ENCODE results near the gene VEGFD.
"Not testable (repeated sequence)": the region's sequence is repeated elsewhere in the genome, so short reads cannot be mapped to it uniquely, and the experiment has no call there.

VEGFD gene

DNA sequence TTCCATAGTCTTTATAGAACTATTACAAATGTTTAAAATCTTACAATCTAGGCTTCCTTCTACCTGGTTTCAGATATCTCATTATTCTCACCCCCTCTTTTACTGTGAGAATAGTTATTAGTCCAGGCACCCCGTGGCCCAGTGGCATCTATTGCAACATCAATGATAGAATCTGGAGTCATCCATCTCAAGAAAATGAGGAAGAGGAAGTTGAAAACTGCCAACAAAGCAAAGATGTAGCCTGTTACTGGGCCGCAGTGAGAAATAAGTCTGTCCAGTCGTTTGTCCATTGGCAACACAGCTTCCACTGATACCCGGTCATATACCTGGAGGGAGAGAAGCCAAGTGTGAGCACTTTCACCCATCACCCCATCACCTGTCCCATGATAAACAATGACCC lies 62.8 kb downstream of the VEGFD start:
- DNase-seq (ENCODE audit: low spot score) = no peak
- TF ChIP-seq, protein P1, sequence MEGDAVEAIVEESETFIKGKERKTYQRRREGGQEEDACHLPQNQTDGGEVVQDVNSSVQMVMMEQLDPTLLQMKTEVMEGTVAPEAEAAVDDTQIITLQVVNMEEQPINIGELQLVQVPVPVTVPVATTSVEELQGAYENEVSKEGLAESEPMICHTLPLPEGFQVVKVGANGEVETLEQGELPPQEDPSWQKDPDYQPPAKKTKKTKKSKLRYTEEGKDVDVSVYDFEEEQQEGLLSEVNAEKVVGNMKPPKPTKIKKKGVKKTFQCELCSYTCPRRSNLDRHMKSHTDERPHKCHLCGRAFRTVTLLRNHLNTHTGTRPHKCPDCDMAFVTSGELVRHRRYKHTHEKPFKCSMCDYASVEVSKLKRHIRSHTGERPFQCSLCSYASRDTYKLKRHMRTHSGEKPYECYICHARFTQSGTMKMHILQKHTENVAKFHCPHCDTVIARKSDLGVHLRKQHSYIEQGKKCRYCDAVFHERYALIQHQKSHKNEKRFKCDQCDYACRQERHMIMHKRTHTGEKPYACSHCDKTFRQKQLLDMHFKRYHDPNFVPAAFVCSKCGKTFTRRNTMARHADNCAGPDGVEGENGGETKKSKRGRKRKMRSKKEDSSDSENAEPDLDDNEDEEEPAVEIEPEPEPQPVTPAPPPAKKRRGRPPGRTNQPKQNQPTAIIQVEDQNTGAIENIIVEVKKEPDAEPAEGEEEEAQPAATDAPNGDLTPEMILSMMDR (IDR thresholded peaks at IDR 0.05; ENCODE audit: extremely low read depth, insufficient read depth, missing control alignments) = no peak
- in situ Hi-C loops (cut with MboI; ENCODE audit: low pct_unique_long_range_greater_than_20kb, low sequenced_read_pairs, unreplicated experiment) = no loop called here

DNA sequence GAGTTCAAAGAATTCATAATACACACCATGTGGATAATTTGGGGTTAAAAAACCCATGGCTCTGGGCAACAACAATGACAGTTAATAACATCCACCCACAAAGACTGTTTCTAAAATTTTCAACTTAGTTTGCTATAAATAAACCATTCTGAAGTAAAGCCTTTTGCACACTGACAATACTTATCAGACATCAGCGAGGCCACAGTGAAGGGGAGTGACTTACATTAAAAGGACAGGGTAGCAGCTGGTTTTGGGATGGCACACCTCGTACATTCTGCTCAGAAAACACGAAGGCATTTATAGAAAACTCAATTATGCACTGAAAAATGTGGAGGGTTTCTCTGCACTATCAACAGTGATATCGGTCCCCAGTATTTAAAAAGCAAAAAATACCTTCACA lies 63.9 kb downstream of the VEGFD start:
- in situ Hi-C loops (cut with MboI; ENCODE audit: low pct_unique_long_range_greater_than_20kb, low sequenced_read_pairs, unreplicated experiment) = no loop called here
- TF ChIP-seq, protein P1 (IDR thresholded peaks at IDR 0.05; ENCODE audit: extremely low read depth, insufficient read depth, missing control alignments) = no peak
- DNase-seq (ENCODE audit: low spot score) = no peak

DNA sequence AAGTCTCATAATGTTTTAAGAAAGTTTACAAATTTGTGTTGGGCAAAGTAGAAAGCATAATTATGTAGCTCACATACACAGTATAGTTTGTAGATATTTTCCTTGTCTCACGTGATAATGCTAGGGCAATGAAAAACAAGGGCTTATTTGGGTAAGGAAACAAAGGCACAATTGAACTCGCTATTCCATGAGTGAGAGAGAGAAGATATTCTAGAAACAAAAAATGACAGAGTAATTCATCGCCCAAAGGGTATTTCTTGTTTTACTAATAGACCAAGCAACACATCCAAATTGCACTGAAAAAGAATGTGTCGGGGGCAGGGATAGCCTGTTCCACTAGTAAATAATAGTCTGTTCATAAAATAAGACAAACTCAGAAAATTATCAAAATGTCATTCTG lies 65.1 kb downstream of the VEGFD start:
- TF ChIP-seq, protein P1 (IDR thresholded peaks at IDR 0.05; ENCODE audit: extremely low read depth, insufficient read depth, missing control alignments) = no peak
- in situ Hi-C loops (cut with MboI; ENCODE audit: low pct_unique_long_range_greater_than_20kb, low sequenced_read_pairs, unreplicated experiment) = no loop called here
- DNase-seq (ENCODE audit: low spot score) = no peak

DNA sequence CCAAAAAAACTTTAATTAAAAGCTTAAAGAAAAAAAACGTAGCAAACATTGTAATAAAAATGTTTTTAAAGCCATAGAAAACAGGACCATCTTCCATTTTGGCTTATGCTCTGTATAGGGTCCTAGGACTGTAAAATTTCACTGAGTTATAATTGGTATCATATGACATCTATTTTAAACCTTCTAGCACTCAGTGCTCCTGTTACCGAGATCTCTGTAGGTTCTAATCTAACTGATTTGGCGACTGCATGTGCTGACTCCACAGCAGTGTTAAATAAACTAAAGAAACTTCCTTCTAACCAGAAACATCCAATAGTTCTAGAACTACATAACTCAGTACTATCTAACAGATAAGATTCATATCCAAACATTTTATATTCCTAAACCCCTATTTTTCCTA lies 68.7 kb downstream of the VEGFD start, which contains the start of gene ASB11:
ASB11 (minus strand) TSS at position 132 of the 400 bp plus-strand sequence; CDS start at position 97, 35 bp downstream.
- in situ Hi-C loops (cut with MboI; ENCODE audit: low pct_unique_long_range_greater_than_20kb, low sequenced_read_pairs, unreplicated experiment) = no loop called here
- TF ChIP-seq, protein P1 (IDR thresholded peaks at IDR 0.05; ENCODE audit: extremely low read depth, insufficient read depth, missing control alignments) = no peak
- no peak for DNase-seq (ENCODE audit: low spot score)

DNA sequence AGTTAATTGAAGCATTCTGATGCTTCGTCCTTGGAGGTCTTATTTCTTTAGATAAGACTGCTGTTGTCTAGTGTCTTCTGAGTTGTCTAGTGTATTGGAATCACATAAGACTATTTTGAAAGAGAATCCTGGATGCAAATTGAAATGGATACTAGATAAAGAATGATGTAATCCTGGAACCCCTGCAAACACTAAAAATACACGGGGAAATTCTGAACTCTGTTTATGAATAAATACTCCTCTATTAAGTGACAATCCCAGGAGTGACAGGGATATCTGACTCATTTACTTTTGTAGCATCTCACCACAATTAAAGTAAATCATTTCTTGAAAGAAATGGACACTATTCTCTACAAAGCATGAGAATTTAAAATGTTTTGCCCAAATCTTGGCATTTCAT lies 69.7 kb downstream of the VEGFD start:
- no peak for DNase-seq (ENCODE audit: low spot score)
- TF ChIP-seq, protein P1 (IDR thresholded peaks at IDR 0.05; ENCODE audit: extremely low read depth, insufficient read depth, missing control alignments) = no peak
- in situ Hi-C loops (cut with MboI; ENCODE audit: low pct_unique_long_range_greater_than_20kb, low sequenced_read_pairs, unreplicated experiment) = no loop called here

DNA sequence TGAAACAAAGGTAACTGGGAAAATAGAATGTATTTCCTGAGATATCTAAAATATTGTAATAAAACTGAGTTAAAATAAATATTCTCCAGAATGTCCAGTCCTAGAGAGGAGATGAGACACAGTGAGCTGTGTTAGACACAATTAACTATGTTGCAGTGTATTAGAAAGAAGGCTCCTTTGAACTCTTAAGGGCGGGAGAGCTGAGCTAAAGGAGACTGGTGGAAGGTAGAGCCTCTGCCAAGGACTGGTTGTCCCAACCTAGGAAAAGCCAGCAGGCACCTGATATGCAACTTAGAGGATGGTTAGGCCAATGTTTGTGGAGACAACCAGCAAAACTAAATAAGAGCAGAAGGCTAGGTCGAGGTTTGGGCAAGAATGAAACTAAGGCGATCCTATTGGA lies 73.1 kb downstream of the VEGFD start:
- in situ Hi-C loops (cut with MboI; ENCODE audit: low pct_unique_long_range_greater_than_20kb, low sequenced_read_pairs, unreplicated experiment) = no loop called here
- TF ChIP-seq, protein P1 (IDR thresholded peaks at IDR 0.05; ENCODE audit: extremely low read depth, insufficient read depth, missing control alignments) = no peak
- no peak for DNase-seq (ENCODE audit: low spot score)

DNA sequence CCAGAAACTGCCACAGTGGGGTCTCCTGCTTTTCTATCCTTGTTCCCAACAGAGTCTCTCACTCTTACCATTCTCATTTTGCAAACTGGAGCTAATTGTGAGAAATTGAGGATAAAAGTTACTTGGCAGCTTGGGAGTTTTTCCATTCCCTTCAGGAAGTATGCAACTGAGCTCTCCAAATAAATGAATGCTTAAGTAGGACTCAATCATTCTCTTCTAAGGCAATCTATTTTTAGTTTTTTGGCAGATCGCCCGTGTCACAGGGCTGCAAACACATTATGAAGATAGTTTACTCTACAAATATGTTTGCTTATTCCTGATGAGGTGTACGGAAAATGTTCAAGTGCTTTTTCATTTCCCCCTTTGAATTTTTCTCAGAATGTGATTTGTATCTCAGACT lies 74.1 kb downstream of the VEGFD start:
- no peak for DNase-seq (ENCODE audit: low spot score)
- TF ChIP-seq, protein P1 (IDR thresholded peaks at IDR 0.05; ENCODE audit: extremely low read depth, insufficient read depth, missing control alignments) = no peak
- in situ Hi-C loops (cut with MboI; ENCODE audit: low pct_unique_long_range_greater_than_20kb, low sequenced_read_pairs, unreplicated experiment) = no loop called here

DNA sequence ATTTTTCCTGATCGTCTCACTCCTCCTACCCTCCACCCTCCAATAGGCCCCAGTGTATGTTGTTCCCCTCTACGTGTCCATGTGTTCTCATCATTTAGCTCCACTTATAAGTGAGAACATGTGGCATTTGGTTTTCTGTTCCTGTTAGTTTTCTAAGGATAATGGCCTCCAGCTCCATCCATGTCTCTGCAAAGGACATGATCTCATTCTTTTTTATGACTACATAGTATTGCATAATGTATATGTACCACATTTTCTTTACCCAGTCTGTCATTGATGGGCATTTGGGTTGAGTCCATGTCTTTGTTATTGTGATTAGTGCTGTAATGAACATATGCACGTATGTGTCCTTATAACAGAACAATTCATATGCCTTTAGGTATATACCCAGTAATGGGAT lies 78.3 kb downstream of the VEGFD start:
- in situ Hi-C loops (cut with MboI; ENCODE audit: low pct_unique_long_range_greater_than_20kb, low sequenced_read_pairs, unreplicated experiment); DNase-seq (ENCODE audit: low spot score): not testable (repeated sequence)
